Heart left ventricle (tissue), 13 donors: ENCODE measurements around the gene FAM167B.

ENCODE experiments used
- POLR2A ChIP-seq, 2 donors: fragments of 450-650 bp; IDR thresholded peaks; one replicate each; pipeline ENCODE4 v1.6.1; 2017; ENCODE audit warnings: antibody characterized with exemption in 2 of 2, mild to moderate bottlenecking in 2 of 2, moderate library complexity in 2 of 2
- TF ChIP-seq, protein P1 (sequence below), 12 donors: fragments of 200-600 bp; sonication (generic) in 4 of 12; IDR thresholded peaks; one replicate each; pipeline versions ENCODE4 v1.5.0 to v1.8.0; 2018 to 2022; ENCODE audit warnings: antibody characterized with exemption in 12 of 12, mild to moderate bottlenecking in 5 of 12
- donor health status: ischemic (EF 13 %, LVEDD 7.1; RV severe dilation, severe dysfunction).
- donor health status: DM: no; HTN: yes; CAD: no.
- donor health status: DM: no; HTN: no; CAD: no.
- donor health status: ischemic (EF 25% LVEDD 6.9; RV normal size, moderate dysfunction).
- donor health status: ischemic (EF 25% LVEDD 5.7; RV mildly dilated, moderate dysfunction).
- donor health status: ischemic (EF 35%, LVEDD 5.7; RV mildly dilated, moderate dysfunction).
- donor health status: nonischemic (EF 11% LVEDD 7.7; RV severe dilation, severe dysfunction).
- donor health status: DM: yes; HTN: yes; CAD: no.
- donor health status: PGD.
- donor health status: ischemic (EF 29% LVEDD 5.4; RV normal size, mild dysfunction).
- donor health status: nonischemic (EF 23%, LVEDD 6.1; RV moderate dilation, normal function).

DNA sequence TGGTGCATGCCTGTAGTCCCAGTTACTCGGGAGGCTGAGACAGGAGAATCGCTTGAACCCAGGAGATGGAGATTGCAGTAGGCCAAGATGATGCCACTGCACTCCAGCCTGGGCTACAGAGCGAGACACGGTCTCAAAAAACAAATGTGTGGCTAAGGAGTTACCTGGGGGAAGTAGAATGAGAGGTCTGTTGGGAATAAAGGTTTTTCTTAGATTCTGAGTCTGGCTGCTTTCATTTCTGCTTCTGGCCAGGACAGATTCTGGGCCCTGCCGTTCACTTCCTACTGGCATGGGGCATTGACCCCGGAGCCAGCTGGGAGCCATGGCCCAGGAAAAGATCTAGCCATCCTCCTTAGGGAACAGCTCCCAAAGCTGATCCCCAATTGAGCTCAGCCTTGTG lies 38.6 kb upstream of the FAM167B start:
- TF ChIP-seq, protein P1, sequence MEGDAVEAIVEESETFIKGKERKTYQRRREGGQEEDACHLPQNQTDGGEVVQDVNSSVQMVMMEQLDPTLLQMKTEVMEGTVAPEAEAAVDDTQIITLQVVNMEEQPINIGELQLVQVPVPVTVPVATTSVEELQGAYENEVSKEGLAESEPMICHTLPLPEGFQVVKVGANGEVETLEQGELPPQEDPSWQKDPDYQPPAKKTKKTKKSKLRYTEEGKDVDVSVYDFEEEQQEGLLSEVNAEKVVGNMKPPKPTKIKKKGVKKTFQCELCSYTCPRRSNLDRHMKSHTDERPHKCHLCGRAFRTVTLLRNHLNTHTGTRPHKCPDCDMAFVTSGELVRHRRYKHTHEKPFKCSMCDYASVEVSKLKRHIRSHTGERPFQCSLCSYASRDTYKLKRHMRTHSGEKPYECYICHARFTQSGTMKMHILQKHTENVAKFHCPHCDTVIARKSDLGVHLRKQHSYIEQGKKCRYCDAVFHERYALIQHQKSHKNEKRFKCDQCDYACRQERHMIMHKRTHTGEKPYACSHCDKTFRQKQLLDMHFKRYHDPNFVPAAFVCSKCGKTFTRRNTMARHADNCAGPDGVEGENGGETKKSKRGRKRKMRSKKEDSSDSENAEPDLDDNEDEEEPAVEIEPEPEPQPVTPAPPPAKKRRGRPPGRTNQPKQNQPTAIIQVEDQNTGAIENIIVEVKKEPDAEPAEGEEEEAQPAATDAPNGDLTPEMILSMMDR (IDR thresholded peaks at IDR 0.05), result no peak
- no peak for TF ChIP-seq POLR2A (IDR thresholded peaks at IDR 0.05)
